BJ (cell line): Measurements from ENCODE around the gene PDE6A. TPM values are rescaled to one million over a fixed set of nuclear protein-coding genes. Genes with fewer than 3 reads are reported as not detected.

ENCODE experiments used
- CTCF ChIA-PET: fragments of 350-600 bp; formaldehyde crosslinking; extraction: SDS; loops from one replicate; lab custom pipeline; 2021; ENCODE audit warnings: antibody characterized with exemption, inconsistent platforms; lab: Yijun Ruan, JAX
- POLR2A ChIA-PET: fragments of 300-600 bp; sonication (Branson Sonifier 250); formaldehyde crosslinking; extraction: SDS; loops from one replicate; lab custom pipeline; 2021; ENCODE audit warnings: antibody characterized with exemption; lab: Charles Lee
- DNase-seq: peaks from one replicate; pipeline ENCODE4 v3.0.0-alpha.2; 2011; ENCODE audit warnings: low read depth
- H3K27me3 ChIP-seq: 2 replicates; pipeline ENCODE4 v1.6.0; 2011; ENCODE audit warnings: low read length; ENCODE audit not compliant: control insufficient read depth, insufficient read depth
- H3K36me3 ChIP-seq: 2 replicates; pipeline ENCODE4 v1.5.1; 2011; ENCODE audit warnings: low read length; ENCODE audit not compliant: control insufficient read depth, insufficient read depth
- H3K4me3 ChIP-seq: 2 replicates; pipeline ENCODE4 v1.5.1; 2011; ENCODE audit warnings: low read depth, mild to moderate bottlenecking, control low read depth, low read length
- polyA plus RNA-seq: library from polyadenylated mRNA; depleted of rRNA; stranded (reverse); fragments of >200 nt; gene quantifications from 2 replicates; pipeline ENCODE4 v1.2.3, GENCODE V29; 2011
- TF ChIP-seq, protein P1 (sequence below): IDR thresholded peaks from 2 replicates; pipeline ENCODE4 v1.5.1; 2011; ENCODE audit warnings: low read depth, mild to moderate bottlenecking, control low read depth, inconsistent platforms, low read length, moderate library complexity; ENCODE audit not compliant: insufficient read depth

The PDE6A gene
- polyA plus RNA-seq, 1 experiment: not detected

DNA sequence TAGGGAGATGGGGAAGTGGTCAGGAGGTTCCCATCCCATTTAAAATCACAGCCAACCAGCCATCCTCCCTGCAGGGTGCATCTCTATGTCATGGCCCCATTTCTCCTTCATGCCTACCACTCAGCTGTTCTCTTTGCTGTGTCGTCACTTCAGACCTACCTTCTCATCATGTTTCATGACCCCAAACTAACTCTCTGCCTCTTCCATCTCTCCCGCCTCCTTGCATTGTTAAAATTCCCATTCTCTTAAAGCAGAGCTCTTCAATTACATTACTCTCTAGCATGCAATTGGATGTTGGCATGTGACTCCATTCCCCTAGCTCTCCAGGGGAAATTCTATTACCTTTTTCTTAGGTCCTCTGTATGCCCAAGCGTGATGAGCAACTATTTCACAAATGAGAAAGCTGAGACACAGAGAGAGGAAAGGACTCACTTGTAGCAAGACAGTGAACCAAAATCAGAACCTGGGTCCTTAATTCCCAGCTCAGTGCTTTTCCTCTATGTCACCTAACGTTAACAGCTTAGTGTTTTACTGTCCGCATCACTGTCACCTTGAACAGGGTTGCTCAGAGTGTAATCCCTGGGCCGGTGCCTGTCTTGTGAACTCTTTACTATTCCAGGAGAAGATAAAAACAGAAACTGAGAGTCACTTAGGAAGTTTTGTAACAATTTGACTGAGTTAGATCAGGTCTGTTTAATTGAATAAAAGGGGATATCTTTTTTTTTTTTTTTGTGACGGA, 28.1 kb downstream of the PDE6A start:
- Histone ChIP-seq H3K36me3 (no peaks in the 10 kb centered on the region), H3K27me3 (0 out of 2 replicates have a peak, but pooled peaks cover 1% of the 10 kb centered on the region), H3K4me3 (no peak overlapping the region)
- POLR2A ChIA-PET: no interaction called here
- TF ChIP-seq, protein P1, sequence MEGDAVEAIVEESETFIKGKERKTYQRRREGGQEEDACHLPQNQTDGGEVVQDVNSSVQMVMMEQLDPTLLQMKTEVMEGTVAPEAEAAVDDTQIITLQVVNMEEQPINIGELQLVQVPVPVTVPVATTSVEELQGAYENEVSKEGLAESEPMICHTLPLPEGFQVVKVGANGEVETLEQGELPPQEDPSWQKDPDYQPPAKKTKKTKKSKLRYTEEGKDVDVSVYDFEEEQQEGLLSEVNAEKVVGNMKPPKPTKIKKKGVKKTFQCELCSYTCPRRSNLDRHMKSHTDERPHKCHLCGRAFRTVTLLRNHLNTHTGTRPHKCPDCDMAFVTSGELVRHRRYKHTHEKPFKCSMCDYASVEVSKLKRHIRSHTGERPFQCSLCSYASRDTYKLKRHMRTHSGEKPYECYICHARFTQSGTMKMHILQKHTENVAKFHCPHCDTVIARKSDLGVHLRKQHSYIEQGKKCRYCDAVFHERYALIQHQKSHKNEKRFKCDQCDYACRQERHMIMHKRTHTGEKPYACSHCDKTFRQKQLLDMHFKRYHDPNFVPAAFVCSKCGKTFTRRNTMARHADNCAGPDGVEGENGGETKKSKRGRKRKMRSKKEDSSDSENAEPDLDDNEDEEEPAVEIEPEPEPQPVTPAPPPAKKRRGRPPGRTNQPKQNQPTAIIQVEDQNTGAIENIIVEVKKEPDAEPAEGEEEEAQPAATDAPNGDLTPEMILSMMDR: no peak
- DNase-seq: no peak
- CTCF ChIA-PET: interaction anchor here (0.9 to 1.6 kb wide), 3 partner anchors 11 to 46 kb away, joined by 3 to 6 read pairs (median 5); no protein-coding TSS in a partner anchor

DNA sequence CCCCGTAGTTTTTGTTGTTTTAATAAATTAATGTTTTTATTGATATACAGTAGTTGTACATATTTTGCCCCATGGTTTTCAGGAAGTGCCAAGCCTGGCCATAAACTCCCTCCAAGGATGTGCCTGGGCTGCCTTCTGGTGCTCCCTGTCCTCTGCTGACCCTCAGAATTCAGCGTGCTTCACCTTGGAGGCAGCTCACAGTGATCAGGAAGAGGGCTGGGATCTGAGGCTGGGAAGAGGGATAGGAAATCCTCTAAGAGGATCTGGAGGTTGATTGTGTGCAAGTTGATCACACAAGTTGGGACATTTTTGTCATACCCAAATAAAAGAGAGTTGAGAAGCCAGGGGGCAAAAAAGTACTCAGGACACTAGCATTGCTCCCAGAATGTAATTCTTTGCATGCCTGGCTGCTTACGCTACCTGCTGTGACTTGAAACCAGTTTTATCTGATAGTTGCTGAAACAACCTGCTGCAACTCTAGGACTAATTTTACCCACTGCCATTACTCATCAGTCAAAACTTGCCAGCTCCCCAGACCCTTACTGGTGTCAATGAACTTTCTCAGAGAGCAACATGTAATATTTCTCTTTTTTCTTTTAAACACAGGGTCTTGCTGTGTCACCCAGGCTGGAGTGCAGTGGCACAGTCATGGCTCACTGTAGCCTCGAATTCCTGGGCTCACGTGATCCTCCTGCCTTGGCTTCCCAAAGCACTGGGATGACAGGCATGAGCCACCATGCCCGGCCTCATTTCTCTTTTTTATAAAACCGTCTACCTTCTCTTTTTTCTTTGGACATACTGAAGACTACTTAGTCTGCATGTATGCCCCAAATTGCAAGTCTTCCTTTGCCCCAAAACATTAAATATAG, 29.0 kb downstream of the PDE6A start:
- TF ChIP-seq, protein P1: no peak
- Histone ChIP-seq H3K27me3 (no peaks in the 10 kb centered on the region), H3K4me3 (no peak overlapping the region), H3K36me3 (no peaks in the 10 kb centered on the region)
- no peak for DNase-seq
- CTCF ChIA-PET: interaction anchor here (1.5 kb wide), 1 partner anchor 12 kb away, joined by 5 read pairs; no protein-coding TSS in a partner anchor
- POLR2A ChIA-PET: no interaction called here

DNA sequence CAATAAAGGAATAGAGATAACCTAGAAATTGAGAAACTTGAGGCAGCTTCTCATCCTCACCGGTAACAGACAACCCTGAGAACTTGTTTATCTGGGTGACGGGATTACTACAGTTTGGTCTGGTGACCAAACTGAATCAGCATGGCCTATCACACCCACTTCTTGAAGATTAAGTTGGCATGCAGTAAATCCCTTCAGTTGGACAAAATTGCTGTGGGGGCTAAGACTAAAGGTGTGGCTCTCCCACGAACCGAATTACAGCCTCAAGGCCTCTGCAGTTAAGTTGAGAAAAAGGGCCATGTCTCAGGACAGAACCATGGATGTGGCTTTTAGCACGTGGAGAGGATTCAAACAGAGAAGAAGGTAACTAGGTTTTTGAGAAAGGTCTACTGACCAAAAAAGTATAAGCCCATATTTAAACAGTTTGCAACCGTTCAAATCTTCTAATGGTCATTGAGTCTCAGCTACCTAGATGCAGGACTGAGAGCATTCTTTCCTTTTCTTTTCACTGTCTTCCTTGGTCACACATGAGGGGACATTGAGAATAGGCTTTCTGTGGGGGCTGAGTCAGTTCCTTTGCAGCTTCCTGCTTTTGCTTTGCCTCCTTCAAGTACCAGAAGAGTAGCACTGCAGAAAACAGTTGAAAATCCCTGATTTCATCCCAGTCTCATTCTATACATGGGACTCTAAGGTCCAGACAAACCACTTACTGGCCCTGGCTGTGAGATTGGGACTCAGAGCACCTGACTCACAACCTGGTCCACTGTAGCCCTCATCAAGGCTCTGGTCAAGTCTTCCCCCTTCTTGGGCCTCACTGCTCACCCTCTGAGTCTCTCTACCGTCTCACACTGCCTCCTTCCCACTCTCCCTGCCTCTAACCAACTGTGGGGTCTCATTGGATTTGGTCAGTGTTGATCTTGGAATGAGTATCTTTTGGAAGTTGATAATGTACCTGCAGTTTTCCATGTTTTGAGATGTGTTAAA, 30.9 kb downstream of the PDE6A start:
- no peaks in the 10 kb centered on the region for H3K36me3 ChIP-seq
- POLR2A ChIA-PET: no interaction called here
- no peak overlapping the region for H3K4me3 ChIP-seq
- H3K27me3 ChIP-seq: peaks cover 2% of the 10 kb centered on the region; the same call in 1 of the 2 replicates
- DNase-seq: no peak
- CTCF ChIA-PET: interaction anchor here (1.4 kb wide), 1 partner anchor 60 kb away, joined by 3 read pairs; no protein-coding TSS in a partner anchor
- TF ChIP-seq, protein P1: no peak

DNA sequence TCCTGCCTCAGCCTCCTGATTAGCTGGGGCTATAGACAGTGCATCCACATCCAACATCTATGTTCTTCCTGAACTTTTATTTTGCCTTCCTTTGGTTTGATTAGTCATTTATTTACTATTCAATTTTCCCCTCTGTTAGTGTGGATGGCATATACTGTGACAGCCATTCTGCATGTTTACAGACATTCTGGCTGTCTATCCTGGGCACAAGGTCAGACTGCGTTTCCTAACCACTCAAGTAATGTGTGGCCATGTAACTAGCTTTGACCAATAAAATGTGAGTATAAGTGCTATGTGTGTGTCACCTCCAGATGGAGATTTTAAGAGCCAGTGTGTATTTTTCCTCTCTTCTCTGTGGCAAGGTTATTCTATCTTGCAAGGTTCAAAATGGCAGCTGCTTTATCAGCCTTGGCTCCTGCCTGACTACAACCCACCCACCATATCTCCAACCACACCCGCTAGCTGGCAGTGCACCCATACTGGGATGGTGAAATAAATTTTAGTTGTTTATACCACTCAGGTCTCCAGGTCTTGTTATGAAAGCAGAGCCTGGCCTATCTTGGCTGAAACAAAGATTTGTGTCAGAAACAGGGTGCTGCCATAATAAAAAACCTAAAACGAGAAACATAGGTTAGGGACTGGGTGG, 32.2 kb downstream of the PDE6A start:
- DNase-seq: no peak
- ChIA-PET CTCF (interaction anchor here (1.0 kb wide), 1 partner anchor 10 kb away, joined by 3 read pairs; no protein-coding TSS in a partner anchor), POLR2A (no interaction called here)
- Histone ChIP-seq H3K4me3 (no peak overlapping the region), H3K27me3 (peaks cover 2% of the 10 kb centered on the region), H3K36me3 (no peaks in the 10 kb centered on the region)
- TF ChIP-seq, protein P1: no peak
